Keratinocyte (primary cell): Measurements from ENCODE around the gene DDX52.

ENCODE experiments used
- EZH2 ChIP-seq: IDR thresholded peaks from one replicate; pipeline ENCODE4 v1.6.1; 2012; ENCODE audit warnings: inconsistent platforms, mild to moderate bottlenecking, low read length, moderate library complexity
- TF ChIP-seq, protein P1 (sequence below), 3 experiments: IDR thresholded peaks in 1 of 3; conservative IDR thresholded peaks in 1 of 3; optimal IDR thresholded peaks in 1 of 3; 2 replicates in 2 of 3; 3 replicates in 1 of 3; pipeline versions ENCODE3 to v1.5.1; 2011; ENCODE audit warnings: low read length in 3 of 3, mild to moderate bottlenecking in 3 of 3, moderate library complexity in 2 of 3, control low read depth in 1 of 3, inconsistent platforms in 1 of 3; ENCODE audit not compliant: insufficient read depth in 2 of 3; ENCODE audit errors: extremely low read depth in 1 of 3

- TF ChIP-seq, protein P1, sequence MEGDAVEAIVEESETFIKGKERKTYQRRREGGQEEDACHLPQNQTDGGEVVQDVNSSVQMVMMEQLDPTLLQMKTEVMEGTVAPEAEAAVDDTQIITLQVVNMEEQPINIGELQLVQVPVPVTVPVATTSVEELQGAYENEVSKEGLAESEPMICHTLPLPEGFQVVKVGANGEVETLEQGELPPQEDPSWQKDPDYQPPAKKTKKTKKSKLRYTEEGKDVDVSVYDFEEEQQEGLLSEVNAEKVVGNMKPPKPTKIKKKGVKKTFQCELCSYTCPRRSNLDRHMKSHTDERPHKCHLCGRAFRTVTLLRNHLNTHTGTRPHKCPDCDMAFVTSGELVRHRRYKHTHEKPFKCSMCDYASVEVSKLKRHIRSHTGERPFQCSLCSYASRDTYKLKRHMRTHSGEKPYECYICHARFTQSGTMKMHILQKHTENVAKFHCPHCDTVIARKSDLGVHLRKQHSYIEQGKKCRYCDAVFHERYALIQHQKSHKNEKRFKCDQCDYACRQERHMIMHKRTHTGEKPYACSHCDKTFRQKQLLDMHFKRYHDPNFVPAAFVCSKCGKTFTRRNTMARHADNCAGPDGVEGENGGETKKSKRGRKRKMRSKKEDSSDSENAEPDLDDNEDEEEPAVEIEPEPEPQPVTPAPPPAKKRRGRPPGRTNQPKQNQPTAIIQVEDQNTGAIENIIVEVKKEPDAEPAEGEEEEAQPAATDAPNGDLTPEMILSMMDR (optimal IDR thresholded peaks at IDR 0.05 in 1 of 3, IDR thresholded peaks at IDR 0.05 in 1 of 3, conservative IDR thresholded peaks at IDR 0.05 in 1 of 3; ENCODE audit: extremely low read depth in 1 of 3, insufficient read depth in 2 of 3, low read length in 3 of 3): no peak
- no peak for TF ChIP-seq EZH2
Observed at GRCh38 chr17:37671028-37671823, 28.0 kb upstream of the DDX52 start.
